ENCODE data around the gene TRRAP. TPM values are rescaled to one million over a fixed set of nuclear protein-coding genes. Genes with fewer than 3 reads are reported as not detected.

TRRAP gene
- polyA plus RNA-seq, 1 donor from 2014 or later = 12.9 TPM

DNA sequence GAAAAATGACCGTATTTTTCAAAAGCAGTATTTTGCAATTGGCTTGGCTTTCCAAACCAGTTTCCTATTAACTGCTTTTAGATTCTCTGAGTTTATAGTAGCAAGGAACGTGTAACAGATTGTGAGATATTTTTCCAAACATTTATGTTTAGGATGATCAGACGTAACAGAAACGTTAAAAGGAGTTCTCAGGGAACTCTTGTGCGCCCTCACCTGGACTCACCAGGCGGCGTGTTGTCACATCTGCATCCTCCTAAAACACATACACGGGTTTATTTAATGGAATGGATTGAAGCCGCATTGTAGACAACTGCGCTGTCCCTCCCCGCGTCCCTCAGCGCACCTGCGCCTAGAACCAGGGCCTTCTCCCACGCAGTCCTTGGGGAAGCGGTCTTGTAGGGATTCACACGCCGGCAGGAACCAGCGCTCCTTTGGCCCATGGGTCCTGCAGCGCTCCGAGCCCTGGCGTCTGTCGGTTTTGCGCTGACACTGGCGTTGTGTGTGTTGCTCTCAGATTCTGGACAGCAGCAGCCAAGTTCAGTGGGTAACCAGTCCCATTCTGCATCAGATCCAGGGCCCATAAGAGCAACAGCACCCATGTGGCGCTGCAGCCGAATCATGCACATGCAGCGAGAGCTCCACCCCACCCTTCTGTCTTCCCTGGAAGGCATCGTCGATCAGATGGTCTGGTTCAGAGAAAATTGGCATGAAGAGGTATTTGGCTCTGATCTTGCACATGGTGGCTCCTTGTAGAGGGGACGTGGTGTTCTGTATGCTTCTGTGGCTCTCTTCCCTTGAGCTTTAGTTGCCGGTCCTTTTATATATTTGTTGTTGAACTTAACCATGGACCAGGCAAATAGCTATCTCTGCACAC lies 114.9 kb downstream of the TRRAP start:
- no peak overlapping the region for H3K27ac ChIP-seq (ENCODE audit: low read length)
- no peaks in the 10 kb centered on the region for H3K27me3 ChIP-seq (ENCODE audit: insufficient read depth, low read depth, low read length)
- H2AFZ ChIP-seq (ENCODE audit: low read depth, low read length) = no peak overlapping the region
- no peak for TF ChIP-seq SMC3 (conservative IDR thresholded peaks at IDR 0.05; ENCODE audit: poor library complexity)
- TF ChIP-seq EZH2 (IDR thresholded peaks at IDR 0.05; ENCODE audit: borderline replicate concordance, insufficient read depth, low read length, poor library complexity, severe bottlenecking) = no peak
- no peak for TF ChIP-seq TAF1 (IDR thresholded peaks at IDR 0.05; ENCODE audit: low read depth)
- TF ChIP-seq MXI1 (conservative IDR thresholded peaks at IDR 0.05; ENCODE audit: poor library complexity, severe bottlenecking) = no peak
- no peak for TF ChIP-seq EP300 (conservative IDR thresholded peaks at IDR 0.05; ENCODE audit: poor library complexity, severe bottlenecking)
- no peak for TF ChIP-seq RAD21 (conservative IDR thresholded peaks at IDR 0.05)
- TF ChIP-seq, protein P1, sequence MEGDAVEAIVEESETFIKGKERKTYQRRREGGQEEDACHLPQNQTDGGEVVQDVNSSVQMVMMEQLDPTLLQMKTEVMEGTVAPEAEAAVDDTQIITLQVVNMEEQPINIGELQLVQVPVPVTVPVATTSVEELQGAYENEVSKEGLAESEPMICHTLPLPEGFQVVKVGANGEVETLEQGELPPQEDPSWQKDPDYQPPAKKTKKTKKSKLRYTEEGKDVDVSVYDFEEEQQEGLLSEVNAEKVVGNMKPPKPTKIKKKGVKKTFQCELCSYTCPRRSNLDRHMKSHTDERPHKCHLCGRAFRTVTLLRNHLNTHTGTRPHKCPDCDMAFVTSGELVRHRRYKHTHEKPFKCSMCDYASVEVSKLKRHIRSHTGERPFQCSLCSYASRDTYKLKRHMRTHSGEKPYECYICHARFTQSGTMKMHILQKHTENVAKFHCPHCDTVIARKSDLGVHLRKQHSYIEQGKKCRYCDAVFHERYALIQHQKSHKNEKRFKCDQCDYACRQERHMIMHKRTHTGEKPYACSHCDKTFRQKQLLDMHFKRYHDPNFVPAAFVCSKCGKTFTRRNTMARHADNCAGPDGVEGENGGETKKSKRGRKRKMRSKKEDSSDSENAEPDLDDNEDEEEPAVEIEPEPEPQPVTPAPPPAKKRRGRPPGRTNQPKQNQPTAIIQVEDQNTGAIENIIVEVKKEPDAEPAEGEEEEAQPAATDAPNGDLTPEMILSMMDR (IDR thresholded peaks at IDR 0.05; ENCODE audit: poor library complexity, severe bottlenecking) = no peak
- TF ChIP-seq POLR2AphosphoS5 (IDR thresholded peaks at IDR 0.05) = no peak
- TF ChIP-seq, protein P2, sequence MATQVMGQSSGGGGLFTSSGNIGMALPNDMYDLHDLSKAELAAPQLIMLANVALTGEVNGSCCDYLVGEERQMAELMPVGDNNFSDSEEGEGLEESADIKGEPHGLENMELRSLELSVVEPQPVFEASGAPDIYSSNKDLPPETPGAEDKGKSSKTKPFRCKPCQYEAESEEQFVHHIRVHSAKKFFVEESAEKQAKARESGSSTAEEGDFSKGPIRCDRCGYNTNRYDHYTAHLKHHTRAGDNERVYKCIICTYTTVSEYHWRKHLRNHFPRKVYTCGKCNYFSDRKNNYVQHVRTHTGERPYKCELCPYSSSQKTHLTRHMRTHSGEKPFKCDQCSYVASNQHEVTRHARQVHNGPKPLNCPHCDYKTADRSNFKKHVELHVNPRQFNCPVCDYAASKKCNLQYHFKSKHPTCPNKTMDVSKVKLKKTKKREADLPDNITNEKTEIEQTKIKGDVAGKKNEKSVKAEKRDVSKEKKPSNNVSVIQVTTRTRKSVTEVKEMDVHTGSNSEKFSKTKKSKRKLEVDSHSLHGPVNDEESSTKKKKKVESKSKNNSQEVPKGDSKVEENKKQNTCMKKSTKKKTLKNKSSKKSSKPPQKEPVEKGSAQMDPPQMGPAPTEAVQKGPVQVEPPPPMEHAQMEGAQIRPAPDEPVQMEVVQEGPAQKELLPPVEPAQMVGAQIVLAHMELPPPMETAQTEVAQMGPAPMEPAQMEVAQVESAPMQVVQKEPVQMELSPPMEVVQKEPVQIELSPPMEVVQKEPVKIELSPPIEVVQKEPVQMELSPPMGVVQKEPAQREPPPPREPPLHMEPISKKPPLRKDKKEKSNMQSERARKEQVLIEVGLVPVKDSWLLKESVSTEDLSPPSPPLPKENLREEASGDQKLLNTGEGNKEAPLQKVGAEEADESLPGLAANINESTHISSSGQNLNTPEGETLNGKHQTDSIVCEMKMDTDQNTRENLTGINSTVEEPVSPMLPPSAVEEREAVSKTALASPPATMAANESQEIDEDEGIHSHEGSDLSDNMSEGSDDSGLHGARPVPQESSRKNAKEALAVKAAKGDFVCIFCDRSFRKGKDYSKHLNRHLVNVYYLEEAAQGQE (IDR thresholded peaks at IDR 0.05; ENCODE audit: borderline replicate concordance) = no peak
- H3K4me2 ChIP-seq (ENCODE audit: low read length) = no peak overlapping the region
- no peaks in the 10 kb centered on the region for H3F3A ChIP-seq (ENCODE audit: insufficient read depth, low read length, poor library complexity, severe bottlenecking)
- H3K9me2 ChIP-seq (ENCODE audit: insufficient read depth, low read length) = no peaks in the 10 kb centered on the region
- no peaks in the 10 kb centered on the region for H3K9me3 ChIP-seq (ENCODE audit: low read length)
- H3K4me3 ChIP-seq (ENCODE audit: low read length) = no peak overlapping the region
- no peaks in the 10 kb centered on the region for H3K79me2 ChIP-seq (replicated peaks; ENCODE audit: insufficient read depth, low read length)
- H4K20me1 ChIP-seq (ENCODE audit: insufficient read depth) = no peaks in the 10 kb centered on the region
- peaks cover 11% of the 10 kb centered on the region for H3K36me3 ChIP-seq (ENCODE audit: insufficient read depth, low read length)
- no peak overlapping the region for H3K9ac ChIP-seq (ENCODE audit: low read length)

DNA sequence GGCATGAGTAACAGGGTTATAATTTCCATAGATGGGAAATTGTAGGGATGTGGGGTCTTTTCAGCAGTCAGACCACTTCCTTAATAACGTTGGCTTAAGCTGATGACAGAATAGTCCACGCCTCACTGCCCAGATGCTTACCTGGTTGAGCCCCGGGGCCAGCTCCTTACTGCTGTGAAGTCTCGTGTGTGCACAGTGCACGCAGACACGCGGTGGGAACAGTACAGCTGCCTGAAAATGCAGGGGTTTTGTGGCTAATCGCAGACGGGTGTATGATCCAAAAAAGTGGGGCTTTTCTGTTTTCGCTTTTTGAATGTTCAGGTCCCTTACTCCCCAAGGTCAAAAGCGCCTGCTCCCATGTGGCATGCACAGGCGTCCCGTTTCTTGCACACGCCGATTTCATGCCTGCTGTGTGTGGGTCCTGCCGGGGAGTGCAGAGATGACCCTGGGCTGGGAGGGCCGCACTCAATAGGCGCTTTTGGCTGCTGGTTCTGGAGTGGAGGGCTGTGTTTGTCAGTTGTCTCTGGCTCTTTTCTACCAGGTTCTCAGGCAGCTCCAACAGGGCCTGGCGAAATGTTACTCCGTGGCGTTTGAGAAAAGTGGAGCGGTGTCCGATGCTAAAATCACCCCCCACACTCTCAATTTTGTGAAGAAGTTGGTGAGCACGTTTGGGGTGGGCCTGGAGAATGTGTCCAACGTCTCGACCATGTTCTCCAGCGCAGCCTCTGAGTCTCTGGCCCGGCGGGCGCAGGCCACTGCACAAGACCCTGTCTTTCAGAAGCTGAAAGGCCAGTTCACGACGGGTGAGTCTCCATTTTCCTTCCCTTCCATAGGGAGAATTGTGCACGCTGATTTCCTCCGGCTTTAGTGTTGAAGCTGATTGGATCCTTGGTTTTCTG lies 116.0 kb downstream of the TRRAP start:
- no peak overlapping the region for H2AFZ ChIP-seq (ENCODE audit: low read depth, low read length)
- no peaks in the 10 kb centered on the region for H3K9me2 ChIP-seq (ENCODE audit: insufficient read depth, low read length)
- no peaks in the 10 kb centered on the region for H3K9me3 ChIP-seq (ENCODE audit: low read length)
- H4K20me1 ChIP-seq (ENCODE audit: insufficient read depth) = no peaks in the 10 kb centered on the region
- H3K4me2 ChIP-seq (ENCODE audit: low read length) = no peak overlapping the region
- no peak overlapping the region for H3K4me3 ChIP-seq (ENCODE audit: low read length)
- TF ChIP-seq POLR2AphosphoS5 (IDR thresholded peaks at IDR 0.05) (no peak), SMC3 (conservative IDR thresholded peaks at IDR 0.05; ENCODE audit: poor library complexity) (no peak), EZH2 (IDR thresholded peaks at IDR 0.05; ENCODE audit: borderline replicate concordance, insufficient read depth, low read length, poor library complexity, severe bottlenecking) (no peak), RAD21 (conservative IDR thresholded peaks at IDR 0.05) (no peak), TAF1 (IDR thresholded peaks at IDR 0.05; ENCODE audit: low read depth) (no peak), MXI1 (conservative IDR thresholded peaks at IDR 0.05; ENCODE audit: poor library complexity, severe bottlenecking) (no peak), EP300 (conservative IDR thresholded peaks at IDR 0.05; ENCODE audit: poor library complexity, severe bottlenecking) (no peak)
- TF ChIP-seq, protein P1 (IDR thresholded peaks at IDR 0.05; ENCODE audit: poor library complexity, severe bottlenecking) = no peak
- TF ChIP-seq, protein P2 (IDR thresholded peaks at IDR 0.05; ENCODE audit: borderline replicate concordance) = no peak
- H3K79me2 ChIP-seq (replicated peaks; ENCODE audit: insufficient read depth, low read length) = no peaks in the 10 kb centered on the region
- no peak overlapping the region for H3K9ac ChIP-seq (ENCODE audit: low read length)
- no peak overlapping the region for H3K27ac ChIP-seq (ENCODE audit: low read length)
- H3F3A ChIP-seq (ENCODE audit: insufficient read depth, low read length, poor library complexity, severe bottlenecking) = no peaks in the 10 kb centered on the region
- peaks cover 4% of the 10 kb centered on the region for H3K36me3 ChIP-seq (ENCODE audit: insufficient read depth, low read length)
- H3K27me3 ChIP-seq (ENCODE audit: insufficient read depth, low read depth, low read length) = no peaks in the 10 kb centered on the region

All from neural cell (in vitro differentiated cells).